Gastrocnemius medialis (tissue), 4 donors: ENCODE results near the gene MILR1.

Source experiments
- CTCF ChIP-seq, 5 experiments: fragments of 450-650 bp in 3 of 5; fragments of 200-600 bp in 2 of 5; sonication (generic) in 2 of 5; IDR thresholded peaks in 4 of 5; conservative IDR thresholded peaks in 1 of 5; 1 replicate in 4 of 5; 2 replicates in 1 of 5; pipeline ENCODE4 v1.5.1; 2016 to 2019; ENCODE audit warnings: antibody characterized with exemption in 5 of 5, mild to moderate bottlenecking in 3 of 5, moderate library complexity in 3 of 5
- POLR2A ChIP-seq, 2 donors: fragments of 450-650 bp; IDR thresholded peaks; one replicate each; pipeline ENCODE4 v1.6.1; 2017; ENCODE audit warnings: antibody characterized with exemption in 2 of 2, mild to moderate bottlenecking in 2 of 2, moderate library complexity in 2 of 2

GRCh38 chr17:64480951-64481350 is 32.0 kb downstream of the MILR1 start:
- no peak for TF ChIP-seq CTCF (IDR thresholded peaks at IDR 0.05 in 4 of 5, conservative IDR thresholded peaks at IDR 0.05 in 1 of 5)
- TF ChIP-seq POLR2A (IDR thresholded peaks at IDR 0.05): no peak
